IPS-NIHi7 (cell line): ENCODE measurements around the gene PRCD.
"Not testable (repeated sequence)": the region's sequence is repeated elsewhere in the genome, so short reads cannot be mapped to it uniquely, and the experiment has no call there.

Experiments
- DNase-seq: peaks from one replicate; pipeline ENCODE4 v3.0.0; 2012; ENCODE audit warnings: mixed read lengths; ENCODE audit errors: extremely low spot score

Gene PRCD

DNA sequence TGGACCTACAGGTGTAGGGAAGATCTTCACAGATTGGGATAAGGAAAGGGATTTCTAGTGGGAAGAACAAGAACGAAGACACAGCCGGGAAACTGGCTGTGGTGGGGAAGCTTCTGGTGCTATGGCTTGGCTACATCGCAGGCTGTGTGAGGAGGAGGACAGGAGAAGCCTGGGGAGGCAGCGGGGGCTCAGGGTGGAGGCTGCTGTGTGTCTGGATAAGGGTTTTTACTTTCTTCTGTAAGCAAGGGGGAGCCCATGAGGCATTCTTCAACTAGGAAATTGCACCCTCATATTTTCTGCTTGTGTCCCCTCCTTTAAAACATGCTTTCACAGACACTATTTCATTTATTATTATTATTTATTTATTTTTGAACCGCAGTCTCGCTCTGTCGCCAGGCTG is 35.7 kb upstream of the PRCD start:
- DNase-seq: no peak

DNA sequence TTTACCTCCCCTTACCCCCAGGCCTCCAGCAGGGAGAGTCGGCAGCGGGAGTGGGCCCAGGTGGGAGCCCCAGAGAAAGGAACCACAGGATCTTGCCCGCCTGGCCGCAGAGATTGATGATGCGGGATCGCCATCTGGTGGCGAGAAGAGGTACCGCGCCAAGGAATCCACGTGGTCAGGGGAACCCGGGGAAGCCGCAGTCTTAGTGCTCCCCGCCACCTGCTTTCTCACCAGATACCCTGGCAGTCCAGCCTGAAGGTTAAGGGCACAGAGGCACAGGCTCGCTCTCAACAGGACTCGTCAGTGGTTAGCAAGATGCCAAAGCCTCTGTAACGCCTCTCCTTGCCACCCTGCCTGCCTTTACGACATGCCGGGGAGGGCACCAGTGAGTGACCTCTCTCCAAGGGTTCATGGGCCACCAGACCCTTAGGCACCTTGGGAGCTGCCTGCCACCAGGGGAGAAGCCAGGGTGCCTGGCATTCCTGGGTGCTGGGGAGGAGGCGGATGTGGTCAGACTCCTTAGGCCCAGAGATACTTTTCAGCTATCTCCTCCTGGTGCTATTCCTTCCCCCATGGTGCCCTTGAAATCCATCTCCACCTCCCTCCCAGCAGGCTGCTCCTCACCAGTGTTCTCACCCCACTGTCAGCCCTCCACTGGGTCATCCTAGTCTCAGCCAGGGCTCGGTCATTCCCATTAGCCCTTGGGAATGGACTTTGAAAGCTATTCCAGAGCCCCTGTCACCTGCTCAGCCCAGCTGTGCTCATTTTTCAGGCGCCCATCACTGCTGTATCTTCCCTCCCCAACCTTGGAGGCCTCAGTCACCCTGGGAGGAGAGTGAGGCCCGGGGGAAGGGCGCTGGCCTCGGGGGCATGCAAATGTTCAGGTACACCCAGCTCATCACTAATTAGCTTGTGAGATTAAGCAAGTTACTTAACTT is 33.2 kb upstream of the PRCD start:
- peak; percentile 89 for DNase-seq

GRCh38 chr17:76508472-76509063 is 31.3 kb upstream of the PRCD start:
- DNase-seq: not testable (repeated sequence)

DNA sequence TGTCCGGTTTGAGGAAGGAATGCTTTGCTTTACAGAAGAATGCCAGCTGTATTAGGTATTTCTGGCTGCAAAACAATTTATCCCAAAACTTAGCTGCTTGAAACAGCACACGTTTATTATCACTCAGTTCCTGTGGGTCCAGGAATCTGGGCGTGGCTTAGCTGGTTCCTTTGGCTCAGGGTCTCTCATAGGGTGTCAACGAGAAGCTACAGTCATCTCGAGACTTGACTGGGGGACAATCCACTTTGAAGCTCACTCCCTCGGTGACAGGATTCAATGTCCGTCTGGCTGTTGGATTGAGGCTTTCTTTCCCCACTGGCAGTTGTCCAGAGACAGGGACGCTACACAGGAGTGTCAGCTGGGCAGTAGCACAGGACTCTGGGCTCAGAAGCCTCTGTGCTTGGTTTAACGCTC is 29.0 kb upstream of the PRCD start:
- no peak for DNase-seq

- no peak for DNase-seq
These were observed 28.0 kb upstream of the PRCD start for GRCh38 chr17:76511668-76512365.

DNA sequence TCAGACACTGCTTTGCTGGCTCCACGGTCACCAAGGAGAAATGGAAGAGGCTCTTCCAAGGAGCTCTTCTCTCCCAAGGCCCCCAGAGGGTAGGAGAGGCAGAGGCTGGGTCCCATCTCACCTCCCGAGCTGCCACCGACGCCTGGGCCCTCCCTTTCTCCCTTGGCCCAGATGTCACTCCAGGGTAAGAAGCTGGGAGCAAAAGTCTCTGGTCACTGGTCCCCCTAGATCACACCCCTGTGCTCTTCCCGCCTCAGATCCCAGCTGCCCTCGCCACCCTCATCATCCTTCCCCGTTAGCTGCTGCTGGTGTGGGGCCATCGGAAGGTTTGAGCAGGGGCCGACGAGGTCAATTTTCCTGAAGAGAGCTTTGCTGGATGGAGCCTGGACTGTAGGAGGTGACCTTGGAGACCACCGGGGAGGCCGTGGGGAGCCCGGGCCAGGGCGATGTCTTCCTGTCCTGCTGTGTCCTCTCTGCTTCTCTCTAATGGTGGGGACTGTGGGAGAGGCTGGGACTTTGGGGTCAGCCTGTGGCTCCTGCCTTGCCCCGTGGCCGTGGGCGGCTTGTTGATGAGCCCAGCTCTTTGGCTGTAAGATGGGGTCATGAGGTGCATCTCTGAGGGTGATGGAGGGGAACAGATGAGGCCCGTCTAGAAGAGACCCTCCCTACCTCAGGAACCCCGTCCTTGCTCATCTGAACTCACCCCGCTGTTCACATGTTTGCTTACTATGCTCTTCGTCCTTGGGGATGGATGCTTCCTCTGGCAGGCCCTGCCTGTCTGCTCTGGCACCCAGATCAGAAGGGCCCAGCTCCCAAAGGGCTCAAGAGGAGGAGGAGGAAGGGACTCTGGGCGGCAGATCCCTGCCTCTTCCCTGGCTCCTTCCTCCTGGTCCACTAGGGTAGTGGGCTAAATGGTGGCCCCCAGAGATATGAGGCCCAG is 27.2 kb upstream of the PRCD start:
- no peak for DNase-seq

GRCh38 chr17:76513306-76513692 is 26.5 kb upstream of the PRCD start:
- DNase-seq: no peak

DNA sequence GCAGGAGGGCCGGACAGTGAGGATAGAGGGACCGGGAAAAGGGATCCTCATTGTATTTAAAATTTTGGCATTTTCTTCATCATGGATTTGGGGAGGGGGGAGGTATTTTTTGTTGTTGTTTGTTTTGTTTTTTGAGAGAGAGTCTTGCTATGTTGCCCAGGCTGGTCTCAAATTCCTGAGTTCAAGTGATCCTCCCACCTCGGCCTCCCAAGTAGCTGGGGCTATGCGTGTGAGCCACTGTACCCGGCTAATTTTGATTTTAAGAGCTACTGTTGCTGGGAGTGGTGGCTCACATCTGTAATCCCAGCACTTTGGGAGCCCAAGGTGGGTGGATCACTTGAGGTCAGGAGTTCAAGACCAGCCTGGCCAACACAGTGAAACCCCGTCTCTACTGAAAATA is 25.5 kb upstream of the PRCD start:
- not testable (repeated sequence) for DNase-seq

DNA sequence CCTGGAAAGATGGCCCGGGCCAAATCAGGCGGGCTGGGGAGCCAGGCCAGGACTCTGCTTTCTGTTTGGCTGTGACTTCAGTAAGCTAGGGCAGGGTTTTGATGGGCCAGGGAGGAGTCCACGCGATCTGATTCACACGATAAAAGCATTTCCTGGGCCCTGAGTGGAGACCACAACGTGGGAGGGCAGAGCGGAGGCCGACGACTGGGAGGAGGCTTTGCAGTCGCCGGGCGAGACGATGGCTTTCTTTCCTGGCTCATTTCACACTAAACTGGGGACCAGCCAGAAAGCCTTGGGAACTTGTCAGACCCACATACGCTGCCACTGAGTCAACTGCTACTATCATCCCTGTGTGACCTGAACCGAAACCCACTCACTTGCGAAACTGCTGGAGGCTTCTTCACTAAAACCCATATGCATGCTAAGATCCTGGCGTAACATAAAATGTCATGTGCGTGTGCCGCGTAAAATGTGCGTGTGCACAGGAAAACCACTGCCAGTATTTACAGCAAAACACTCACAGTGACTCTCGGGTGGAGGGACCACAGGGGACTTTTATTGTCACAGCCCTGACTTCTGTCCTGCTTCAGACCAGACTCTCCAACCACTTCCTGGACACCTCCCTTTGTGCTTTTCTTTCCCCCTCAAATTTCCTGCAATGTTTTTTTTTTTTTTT is 24.4 kb upstream of the PRCD start:
- no peak for DNase-seq

DNA sequence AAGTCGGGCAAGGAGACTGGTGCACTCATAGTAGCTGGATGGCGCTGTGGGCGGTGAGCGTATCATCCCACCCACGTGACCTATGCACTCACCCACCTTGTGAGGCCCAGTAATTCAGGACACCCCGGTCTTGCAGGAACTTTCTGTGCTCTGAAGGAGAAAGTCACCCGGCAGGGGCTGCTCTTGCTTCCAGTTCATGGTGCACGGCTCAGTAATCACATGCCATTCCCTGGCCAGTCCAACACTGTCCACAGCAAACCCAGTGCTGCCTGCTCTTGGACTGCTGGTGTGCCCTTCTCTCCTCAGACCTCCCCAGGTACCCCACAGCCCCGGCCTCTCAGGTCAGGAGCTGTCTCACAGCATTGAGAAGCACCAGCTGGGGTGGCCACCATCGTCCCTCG is 22.2 kb upstream of the PRCD start:
- no peak for DNase-seq

DNA sequence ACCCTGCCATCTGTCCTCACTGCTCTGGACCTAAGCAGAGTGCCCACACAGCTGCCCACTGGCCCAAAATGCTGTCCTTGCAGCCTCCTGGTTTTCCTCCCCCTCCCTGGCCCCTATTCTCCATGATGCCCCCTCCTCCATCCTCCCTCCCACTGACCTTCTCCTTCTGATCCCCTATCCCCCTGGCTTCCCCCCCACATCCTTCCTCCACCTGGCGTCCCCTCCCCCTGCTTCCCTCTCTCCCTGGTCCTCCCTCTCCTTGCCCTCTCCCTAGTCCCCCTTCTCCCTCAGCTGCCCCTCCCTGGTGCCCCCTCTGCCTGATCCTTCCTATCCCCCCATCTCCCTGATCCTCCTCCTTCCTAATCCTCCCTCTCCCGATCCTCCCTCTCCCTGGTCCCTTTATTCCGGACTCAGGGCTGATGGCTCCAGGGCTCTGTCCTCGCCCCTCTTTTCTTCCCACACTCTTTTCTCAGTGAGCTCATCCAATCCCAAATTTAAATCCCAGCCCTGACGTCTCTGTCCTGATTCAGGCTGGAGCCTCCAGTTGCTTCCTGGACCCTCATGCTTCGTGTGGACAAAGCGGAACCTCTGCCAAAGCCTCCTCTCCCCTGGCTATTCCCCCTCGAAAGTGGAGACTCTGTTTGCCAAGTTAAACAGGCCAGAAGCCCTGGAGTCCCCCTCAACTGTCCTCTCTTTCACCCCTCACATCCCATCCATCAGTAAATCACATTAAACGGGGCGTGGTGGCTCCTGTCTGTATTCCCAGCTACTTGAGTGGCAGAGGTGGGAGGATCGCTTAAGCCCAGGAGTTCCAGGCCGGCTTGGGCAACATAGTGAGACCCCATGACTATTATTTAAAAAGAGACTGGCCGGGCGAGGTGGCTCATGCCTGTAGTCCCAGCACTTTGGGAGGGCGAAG is 20.5 kb upstream of the PRCD start:
- no peak for DNase-seq

- DNase-seq: no peak
These were observed 18.6 kb upstream of the PRCD start for GRCh38 chr17:76521262-76521661.

GRCh38 chr17:76521683-76522082 is 18.2 kb upstream of the PRCD start:
- DNase-seq: not testable (repeated sequence)

- peak; percentile 91 for DNase-seq
These were observed 16.5 kb upstream of the PRCD start for GRCh38 chr17:76523084-76524037.

DNA sequence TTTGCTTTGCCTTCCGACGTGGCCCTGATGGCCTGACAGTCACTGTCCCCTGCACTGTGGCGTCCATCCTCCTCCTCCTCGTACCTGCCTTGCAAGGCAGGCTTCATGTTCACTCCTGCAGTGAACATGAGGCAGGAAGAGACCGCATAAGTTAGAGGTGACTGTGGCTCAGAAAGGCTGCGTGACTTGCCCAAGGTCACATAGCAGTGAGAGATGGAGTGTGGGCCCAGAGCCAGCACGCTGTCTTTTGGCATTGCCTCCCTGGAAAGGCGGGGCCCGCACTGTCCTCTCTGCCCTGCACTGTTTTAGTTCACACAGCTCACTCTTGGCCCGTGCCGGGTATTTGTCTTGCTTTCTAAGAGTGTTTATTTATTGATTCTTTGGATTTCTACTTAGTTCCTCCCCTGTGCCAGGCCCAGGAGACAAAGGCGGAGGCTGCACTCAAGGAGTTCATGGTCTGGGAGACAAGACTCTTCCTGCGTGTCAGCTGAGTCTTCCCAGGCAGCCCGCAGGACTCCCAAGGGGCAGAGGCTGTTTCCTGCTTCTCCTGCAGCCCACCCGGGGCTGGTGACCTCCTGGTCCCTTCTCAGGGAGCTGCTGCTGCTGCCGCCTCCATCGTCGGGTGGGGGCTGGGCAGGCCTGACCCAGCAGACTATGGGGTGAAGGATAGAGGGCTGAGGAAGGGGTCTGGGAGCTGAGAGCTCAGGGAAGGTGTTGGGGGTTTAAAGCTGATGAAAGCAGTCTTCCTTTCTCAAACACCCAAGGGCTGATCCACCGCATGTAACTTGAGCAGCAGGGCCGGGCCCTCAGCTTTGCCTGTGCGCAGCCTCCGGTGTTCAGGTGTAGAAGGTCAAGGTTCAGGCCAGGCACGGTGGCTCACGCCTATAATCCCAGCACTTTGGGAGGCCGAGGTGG is 15.0 kb upstream of the PRCD start:
- no peak for DNase-seq

DNA sequence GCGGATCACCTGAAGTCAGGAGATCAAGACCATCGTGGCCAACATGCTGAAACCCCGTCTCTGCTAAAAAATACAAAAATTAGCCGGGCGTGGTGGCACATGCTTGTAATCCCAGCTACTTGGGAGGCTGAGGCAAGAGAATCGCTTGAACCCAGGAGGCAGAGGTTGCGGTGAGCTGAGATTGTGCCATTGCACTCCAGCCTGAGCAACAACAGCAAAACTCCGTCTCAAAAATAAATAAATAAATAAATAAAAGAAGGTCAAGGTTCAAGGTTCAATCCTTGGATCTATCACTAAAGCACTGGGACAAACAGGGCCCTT is 14.4 kb upstream of the PRCD start:
- not testable (repeated sequence) for DNase-seq

GRCh38 chr17:76527016-76527415 is 12.8 kb upstream of the PRCD start:
- not testable (repeated sequence) for DNase-seq
